Kidney epithelial cell (primary cell): ENCODE measurements around the gene PDIK1L. TPM values are rescaled to one million over a fixed set of nuclear protein-coding genes. Genes with fewer than 3 reads are reported as not detected.

Experiments used
- DNase-seq: peaks from one replicate; pipeline ENCODE4 v3.0.0-alpha.2; 2010; ENCODE audit warnings: low read depth
- H3K27me3 ChIP-seq: 2 replicates; pipeline ENCODE4 v1.6.0; 2011; ENCODE audit warnings: low read length; ENCODE audit not compliant: control insufficient read depth, insufficient read depth
- H3K36me3 ChIP-seq: 2 replicates; pipeline ENCODE4 v1.5.1; 2011; ENCODE audit warnings: low read length; ENCODE audit not compliant: control insufficient read depth, insufficient read depth
- H3K4me3 ChIP-seq: 2 replicates; pipeline ENCODE4 v1.5.1; 2011; ENCODE audit warnings: low read depth, mild to moderate bottlenecking, control low read depth, low read length
- CTCF ChIP-seq: IDR thresholded peaks from 2 replicates; pipeline ENCODE4 v1.5.1; 2011; ENCODE audit warnings: mild to moderate bottlenecking, moderate library complexity, low read length, control low read depth, inconsistent platforms; ENCODE audit not compliant: insufficient read depth, poor library complexity, severe bottlenecking
- total RNA-seq: library from RNA; depleted of rRNA; stranded (reverse); fragments of >200 nt; gene quantifications from 2 replicates; pipeline ENCODE4 v1.2.3, GENCODE V29; 2015

The PDIK1L gene
- total RNA-seq, 1 donor from 2014 or later: 6.6 TPM

GRCh38 chr1:26077524-26077923 lies 34.1 kb upstream of the PDIK1L start:
- no peak for DNase-seq
- no peak for TF ChIP-seq CTCF
- Histone ChIP-seq H3K4me3 (no peak overlapping the region), H3K27me3 (peaks cover 4% of the 10 kb centered on the region), H3K36me3 (no peaks in the 10 kb centered on the region)

GRCh38 chr1:26078286-26079177 lies 33.1 kb upstream of the PDIK1L start:
- H3K4me3 ChIP-seq: no peak overlapping the region
- no peak for DNase-seq
- no peak for TF ChIP-seq CTCF
- H3K27me3 ChIP-seq: peaks cover 2% of the 10 kb centered on the region
- no peaks in the 10 kb centered on the region for H3K36me3 ChIP-seq

GRCh38 chr1:26079178-26079563 lies 32.5 kb upstream of the PDIK1L start:
- H3K27me3 ChIP-seq: peaks cover 6% of the 10 kb centered on the region
- no peak for DNase-seq
- H3K36me3 ChIP-seq: no peaks in the 10 kb centered on the region
- no peak overlapping the region for H3K4me3 ChIP-seq
- TF ChIP-seq CTCF: no peak

GRCh38 chr1:26079960-26080814 lies 31.4 kb upstream of the PDIK1L start:
- no peak for TF ChIP-seq CTCF
- H3K36me3 ChIP-seq: no peaks in the 10 kb centered on the region
- H3K4me3 ChIP-seq: no peak overlapping the region
- peaks cover 12% of the 10 kb centered on the region for H3K27me3 ChIP-seq
- no peak for DNase-seq

- DNase-seq: no peak
- H3K4me3 ChIP-seq: no peak overlapping the region
- no peaks in the 10 kb centered on the region for H3K36me3 ChIP-seq
- TF ChIP-seq CTCF: no peak
- peaks cover 10% of the 10 kb centered on the region for H3K27me3 ChIP-seq
Observed at GRCh38 chr1:26081267-26082019, 30.2 kb upstream of the PDIK1L start.
